GM12878 (cell line): ENCODE data around the gene DIS3L2.
"Not testable (repeated sequence)": the region's sequence is repeated elsewhere in the genome, so short reads cannot be mapped to it uniquely, and the experiment has no call there.

Source experiments
- CHD4 ChIP-seq: fragments of 200-600 bp; sonication (generic); IDR thresholded peaks from 2 replicates; pipeline ENCODE4 v1.6.1; 2016; ENCODE audit warnings: mild to moderate bottlenecking
- JUND ChIP-seq: IDR thresholded peaks from 2 replicates; pipeline ENCODE4 v1.6.1; 2012; ENCODE audit warnings: low read depth, mild to moderate bottlenecking, low read length, improper control_type of control experiment, moderate library complexity
- PML ChIP-seq: IDR thresholded peaks from 2 replicates; pipeline ENCODE4 v1.6.1; 2012; ENCODE audit warnings: low read length, inconsistent platforms
- SIN3A ChIP-seq: IDR thresholded peaks from 2 replicates; pipeline ENCODE4 v1.6.1; 2012; ENCODE audit warnings: low read depth, low read length, improper control_type of control experiment
- TAF1 ChIP-seq: IDR thresholded peaks from 2 replicates; pipeline ENCODE4 v1.6.1; 2011; ENCODE audit warnings: mild to moderate bottlenecking, low read depth, low read length, borderline replicate concordance
- ZNF622 ChIP-seq: fragments of 450-650 bp; IDR thresholded peaks from 2 replicates; pipeline ENCODE4 v1.6.1; 2017; ENCODE audit warnings: mild to moderate bottlenecking, inconsistent platforms

- not testable (repeated sequence) for TF ChIP-seq TAF1, JUND, ZNF622, SIN3A, CHD4, PML
Observed at GRCh38 chr2:232332244-232332939, 370.9 kb downstream of the DIS3L2 start.
